ENCODE data around the gene EEPD1.
"Not testable (repeated sequence)": the region's sequence is repeated elsewhere in the genome, so short reads cannot be mapped to it uniquely, and the experiment has no call there.

Gene EEPD1

DNA sequence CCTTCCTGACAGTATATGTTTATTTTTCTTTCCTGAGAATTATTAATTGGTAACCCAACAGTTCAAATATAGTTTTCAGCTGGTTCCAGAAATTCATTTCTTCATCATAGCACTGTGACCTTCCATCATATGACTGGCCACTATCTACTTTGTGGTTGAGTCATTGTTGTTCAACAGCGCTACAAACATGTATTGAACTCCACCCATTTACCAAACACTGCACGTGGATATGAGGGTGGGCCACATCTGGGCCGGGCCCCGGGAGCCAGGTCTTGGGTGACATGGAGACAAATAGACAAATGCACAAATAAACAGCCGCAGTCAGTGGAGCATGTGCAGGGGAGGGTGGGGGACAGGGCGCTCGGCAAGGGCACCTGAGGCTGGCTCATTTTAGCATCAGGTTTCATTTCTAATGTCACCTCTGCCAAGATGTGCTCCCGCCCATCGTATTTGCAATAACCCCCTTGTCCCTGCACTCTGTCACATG lies 24.0 kb upstream of the EEPD1 start:
- DNase-seq, result no peak

DNA sequence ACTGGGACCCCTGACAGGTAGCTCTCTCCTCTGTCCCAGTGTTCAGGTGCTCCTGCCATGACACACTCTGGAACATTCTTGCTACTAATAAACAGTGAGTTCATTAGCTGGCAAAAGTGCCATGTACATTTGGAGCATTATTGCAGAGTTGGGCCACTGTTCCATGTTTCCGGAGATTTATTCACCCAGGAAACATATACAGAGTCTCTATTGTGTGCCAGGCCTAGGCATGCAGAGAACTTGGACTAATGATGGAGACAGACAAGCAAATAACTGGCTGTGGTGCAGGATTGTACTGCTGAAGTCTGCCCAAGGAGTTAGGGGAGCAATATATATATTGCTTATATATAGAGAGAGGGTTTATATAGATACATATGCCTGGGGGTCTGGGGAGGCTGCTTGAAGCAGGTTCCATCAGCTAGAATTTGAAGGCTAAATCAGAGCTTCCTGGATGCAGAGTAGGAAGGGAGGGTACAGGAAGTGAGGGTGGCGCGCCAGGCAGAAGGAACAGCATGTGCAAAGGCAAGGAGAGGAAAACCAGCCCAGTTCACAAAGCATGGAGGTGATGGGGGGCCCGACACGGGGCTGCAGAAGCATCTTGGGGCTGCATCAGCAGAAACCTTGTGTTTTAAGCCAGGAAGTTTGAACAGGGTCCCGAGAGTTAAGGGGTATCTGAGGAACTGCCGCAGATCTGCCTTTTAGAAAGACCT lies 22.7 kb upstream of the EEPD1 start:
- DNase-seq, result no peak

DNA sequence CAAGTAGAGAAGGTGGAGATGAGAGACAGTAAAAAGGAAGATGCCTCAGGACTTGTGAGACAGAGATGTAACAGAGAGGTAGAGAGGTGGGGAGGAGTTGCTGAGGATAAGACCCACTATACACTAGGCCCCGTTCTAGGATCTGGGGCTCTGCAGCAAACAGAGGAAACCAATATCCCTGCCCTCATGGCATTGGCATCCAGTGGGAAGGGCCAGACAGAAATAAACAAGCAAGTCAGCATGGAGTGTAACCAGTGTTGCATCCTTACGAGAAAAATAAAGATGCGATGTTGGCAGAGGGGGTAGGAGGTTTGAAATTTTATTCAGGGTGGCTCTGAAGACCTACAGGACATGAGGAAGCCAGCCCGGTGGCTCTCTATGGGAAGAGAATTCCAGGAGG lies 22.0 kb upstream of the EEPD1 start:
- DNase-seq, result no peak

GRCh38 chr7:36131499-36131898 lies 21.6 kb upstream of the EEPD1 start:
- DNase-seq, result no peak

DNA sequence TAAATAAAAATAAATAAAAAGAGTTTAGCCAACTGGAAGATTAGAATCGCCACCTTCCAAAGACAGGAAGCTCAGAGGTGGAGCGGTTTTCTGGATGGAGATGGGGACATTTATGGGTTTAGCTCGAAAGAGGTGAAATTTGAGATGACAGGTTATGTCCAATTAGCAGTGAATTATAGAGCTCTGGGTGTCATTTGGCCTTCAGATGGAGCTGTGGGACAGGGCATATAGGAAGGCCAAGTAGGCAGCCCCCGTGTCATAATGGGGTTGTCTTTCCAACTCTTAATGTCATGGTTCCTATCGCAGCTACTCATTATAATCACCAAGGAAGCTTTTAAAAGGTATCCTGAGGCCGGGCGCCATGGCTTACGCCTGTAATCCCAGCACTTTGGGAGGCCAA lies 21.0 kb upstream of the EEPD1 start:
- no peak for DNase-seq

DNA sequence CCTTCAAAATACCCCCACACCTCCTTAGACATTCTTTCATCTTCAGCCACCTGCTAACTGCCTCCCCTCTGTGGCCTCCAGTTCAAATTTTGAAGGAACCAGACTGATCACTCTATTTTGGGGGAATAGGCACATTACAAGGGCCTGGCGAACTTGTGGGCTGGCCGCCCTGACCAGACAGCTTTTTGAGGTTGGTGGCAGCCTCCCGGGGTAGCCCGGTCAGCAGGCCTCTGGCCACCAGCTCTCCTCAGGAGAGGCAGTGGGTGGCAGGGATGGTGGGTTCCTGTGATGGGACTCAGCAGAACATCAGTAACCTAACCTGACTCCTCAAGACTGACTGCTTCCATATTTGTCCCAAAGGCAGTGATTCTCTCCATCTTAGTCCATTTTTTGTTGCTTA lies 17.4 kb upstream of the EEPD1 start:
- DNase-seq, result no peak

- no peak for DNase-seq
Measured at GRCh38 chr7:36137258-36137657, 15.8 kb upstream of the EEPD1 start.

- no peak for DNase-seq
Measured at GRCh38 chr7:36137754-36138153, 15.3 kb upstream of the EEPD1 start.

DNA sequence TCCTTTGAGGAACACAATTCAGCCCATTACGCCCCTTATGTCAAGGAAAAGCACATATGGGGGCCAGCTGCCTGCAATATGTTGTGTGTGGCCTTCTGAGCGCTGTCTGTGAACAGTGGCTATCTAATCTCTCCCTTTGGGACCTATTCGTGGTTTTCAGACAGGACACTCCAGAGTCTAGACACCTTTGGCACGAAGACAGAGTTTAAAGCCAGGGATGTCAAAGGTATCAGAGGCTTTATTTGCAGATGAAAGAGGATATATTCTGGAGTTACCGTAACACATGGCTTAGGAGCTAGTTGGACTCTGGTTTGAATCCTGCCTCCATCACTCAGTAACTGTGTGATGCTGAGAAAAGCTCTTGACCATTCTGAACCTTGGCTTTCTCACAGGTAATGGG lies 14.8 kb upstream of the EEPD1 start:
- DNase-seq, result no peak

DNA sequence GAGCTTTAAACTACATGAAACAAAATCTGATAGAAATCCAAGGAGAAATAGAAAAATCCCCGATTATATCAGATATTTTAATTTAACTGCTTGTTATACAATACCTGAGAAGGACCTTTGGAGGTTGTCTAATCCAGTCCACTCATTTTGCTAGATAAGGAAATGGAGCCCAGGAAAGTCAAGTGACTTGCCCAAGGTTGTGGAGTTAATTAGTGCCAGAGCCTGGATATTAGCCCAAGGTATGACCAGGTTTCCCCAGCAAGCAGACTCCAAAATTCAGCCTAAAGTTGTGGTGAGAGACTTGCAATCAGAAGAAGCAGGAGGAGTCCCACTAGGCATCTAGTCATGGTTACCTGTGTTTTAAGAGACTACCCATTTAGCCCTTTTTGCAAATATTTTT lies 11.7 kb upstream of the EEPD1 start:
- no peak for DNase-seq

DNA sequence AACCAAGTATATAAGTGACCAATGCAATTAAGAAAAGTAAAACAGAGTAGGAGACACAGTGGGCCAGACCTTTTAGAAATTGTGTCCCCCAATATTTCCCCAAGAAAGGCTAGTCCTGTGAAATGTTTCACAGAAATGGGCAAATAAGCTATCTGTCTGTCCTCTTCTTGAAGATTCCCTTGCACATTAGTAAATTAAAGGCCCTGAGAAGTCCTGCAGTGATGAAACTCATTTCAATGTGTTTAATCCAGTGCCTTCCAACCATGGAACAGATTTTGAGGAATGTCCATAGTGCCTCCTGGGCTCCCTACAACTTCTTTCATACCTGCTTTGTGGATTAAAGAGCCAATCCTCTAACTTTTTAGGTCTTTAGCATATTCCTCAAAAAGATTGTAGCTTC lies 11.2 kb upstream of the EEPD1 start:
- no peak for DNase-seq

DNA sequence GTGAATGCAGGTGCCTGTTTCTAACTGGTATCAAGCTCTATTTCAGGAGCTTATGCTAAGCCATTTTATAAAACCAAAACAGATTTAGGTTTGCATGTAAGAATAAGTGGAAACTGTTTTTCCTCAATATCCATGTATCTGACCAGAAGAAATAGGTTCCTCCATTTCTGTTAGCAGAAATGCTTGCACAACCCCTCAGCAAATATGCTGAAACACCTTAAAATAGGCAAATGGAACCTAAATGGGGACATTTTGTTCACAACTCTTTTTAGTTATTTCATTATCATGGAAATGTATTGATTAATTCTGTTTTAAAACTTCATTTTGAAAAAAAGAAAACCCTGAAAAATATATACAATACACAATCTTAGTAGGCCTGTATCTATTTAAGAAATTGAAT lies 8.9 kb upstream of the EEPD1 start:
- no peak for DNase-seq

- DNase-seq, result no peak
Measured at GRCh38 chr7:36145686-36146085, 7.4 kb upstream of the EEPD1 start.

GRCh38 chr7:36147361-36147760 lies 5.7 kb upstream of the EEPD1 start:
- DNase-seq, result no peak

- DNase-seq, result no peak
Measured at GRCh38 chr7:36148422-36149065, 4.5 kb upstream of the EEPD1 start.

DNA sequence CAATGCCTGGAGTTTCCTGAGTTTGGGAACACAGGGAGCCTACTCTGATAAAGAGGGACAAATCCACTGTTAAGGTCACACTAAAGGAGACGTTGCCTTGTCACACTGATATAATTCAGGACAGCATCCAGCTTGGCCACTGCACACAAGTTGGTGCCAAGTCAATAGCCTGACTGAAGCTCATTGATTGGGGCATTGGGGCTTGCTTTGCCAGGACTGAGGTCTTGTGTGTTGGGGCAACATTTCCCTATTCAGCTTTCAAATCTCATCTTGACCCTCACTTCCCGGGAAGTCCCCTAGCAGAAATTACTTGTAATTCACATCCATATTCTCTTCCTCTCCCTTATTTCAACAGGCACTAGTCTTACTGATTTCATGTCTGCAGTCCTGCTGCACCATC lies 3.8 kb upstream of the EEPD1 start:
- DNase-seq, result not testable (repeated sequence)

DNA sequence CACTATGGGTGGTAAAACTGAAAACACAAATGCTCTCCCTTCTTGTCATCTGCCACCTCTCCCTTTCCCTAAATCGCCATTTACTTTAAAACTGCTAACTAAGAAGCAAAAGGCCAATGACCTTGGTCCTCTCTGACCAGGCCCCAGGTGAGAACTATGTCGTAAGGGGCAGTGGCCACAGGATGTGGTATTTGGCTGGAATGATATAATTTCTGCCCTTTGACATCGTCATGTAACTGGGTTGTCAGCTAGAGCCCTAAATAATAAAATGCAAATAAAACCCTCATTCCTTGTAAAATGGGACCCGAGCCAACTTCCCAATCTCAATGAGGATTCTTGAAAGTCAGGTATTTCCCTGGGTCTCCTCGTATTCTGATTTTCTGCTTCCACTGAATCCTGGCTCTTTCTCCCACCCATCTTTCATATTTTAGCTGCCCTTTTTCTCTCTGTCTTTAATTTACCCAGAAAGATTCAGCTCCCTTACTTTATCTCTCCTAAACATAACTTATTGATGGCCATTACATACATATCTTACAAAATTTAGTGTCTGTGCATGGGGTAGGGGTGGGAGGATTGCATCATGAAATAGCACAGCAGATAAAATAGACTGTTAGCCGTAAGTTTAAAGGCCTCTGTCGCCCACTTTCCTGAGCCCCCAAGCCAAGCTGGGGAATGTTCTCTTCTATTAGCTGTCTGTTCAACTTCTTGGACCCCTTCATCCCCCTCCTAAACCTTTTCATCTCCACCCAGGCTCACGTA lies 3.2 kb upstream of the EEPD1 start:
- no peak for DNase-seq

DNA sequence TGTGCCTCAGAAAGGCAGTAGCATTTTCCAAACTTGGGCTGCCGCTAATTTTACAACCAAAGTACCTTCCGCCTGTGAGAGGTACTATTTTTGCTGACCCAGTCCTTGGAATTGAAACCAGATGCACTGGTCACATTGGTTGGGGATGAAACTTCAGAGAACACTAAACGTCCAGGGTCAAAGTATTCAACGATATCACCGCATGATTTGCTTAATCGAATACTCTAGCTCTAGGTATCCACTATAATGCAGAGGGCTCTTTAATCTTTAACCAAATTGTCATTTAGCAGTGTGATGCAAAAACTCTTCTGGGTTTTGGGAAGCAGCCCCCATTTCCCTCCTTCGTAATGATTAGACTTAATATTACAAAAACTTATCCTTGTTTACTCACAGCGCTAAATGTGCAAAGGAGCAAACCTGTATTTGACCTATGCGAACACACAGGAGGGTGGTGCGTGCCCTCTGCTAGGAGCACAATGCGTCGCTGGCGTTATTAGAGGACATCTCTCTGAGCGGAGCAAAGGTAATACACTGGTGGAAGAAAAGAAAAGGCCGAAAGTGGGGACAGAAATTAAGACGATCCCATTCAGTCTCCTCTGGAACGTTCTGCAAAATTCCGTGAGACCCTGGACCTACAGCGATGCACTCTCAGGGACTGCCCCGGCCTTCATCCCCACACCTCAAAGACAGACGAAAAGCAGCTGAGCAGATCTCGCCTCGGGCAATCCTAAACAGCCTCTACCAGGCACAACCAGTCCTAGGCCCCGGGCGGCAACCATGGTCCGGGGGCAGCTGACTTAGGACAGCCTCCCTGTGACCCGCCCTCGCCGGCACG lies 916 bp upstream of the EEPD1 start:
- DNase-seq, result no peak

GRCh38 chr7:36153571-36154097 lies 580 bp downstream of the EEPD1 start:
- DNase-seq, result no peak

DNA sequence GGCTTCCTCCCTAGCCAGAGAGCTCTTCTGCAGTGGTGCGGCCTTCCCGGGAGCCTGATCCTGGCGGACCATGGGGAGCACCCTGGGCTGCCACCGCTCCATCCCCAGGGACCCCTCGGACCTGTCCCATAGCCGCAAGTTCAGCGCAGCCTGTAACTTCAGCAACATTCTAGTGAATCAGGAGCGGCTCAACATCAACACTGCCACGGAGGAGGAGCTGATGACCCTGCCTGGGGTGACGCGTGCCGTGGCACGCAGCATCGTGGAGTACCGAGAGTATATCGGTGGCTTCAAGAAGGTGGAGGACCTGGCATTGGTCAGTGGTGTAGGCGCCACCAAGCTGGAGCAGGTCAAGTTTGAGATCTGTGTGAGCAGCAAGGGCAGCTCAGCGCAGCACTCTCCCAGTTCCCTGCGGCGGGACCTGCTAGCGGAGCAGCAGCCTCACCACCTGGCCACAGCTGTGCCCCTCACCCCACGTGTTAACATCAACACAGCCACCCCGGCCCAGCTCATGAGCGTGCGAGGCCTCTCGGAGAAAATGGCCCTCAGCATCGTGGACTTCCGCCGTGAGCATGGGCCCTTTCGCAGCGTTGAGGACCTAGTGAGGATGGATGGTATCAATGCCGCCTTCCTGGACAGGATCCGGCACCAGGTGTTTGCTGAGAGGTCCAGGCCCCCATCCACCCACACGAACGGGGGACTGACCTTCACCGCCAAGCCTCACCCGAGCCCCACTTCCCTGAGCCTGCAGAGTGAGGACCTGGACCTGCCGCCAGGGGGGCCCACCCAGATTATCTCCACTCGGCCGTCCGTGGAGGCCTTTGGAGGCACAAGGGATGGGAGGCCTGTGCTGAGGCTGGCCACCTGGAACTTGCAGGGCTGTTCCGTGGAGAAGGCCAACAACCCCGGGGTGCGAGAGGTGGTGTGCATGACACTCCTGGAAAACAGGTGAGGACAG lies 1.5 kb downstream of the EEPD1 start:
- DNase-seq, result no peak

GRCh38 chr7:36155811-36156361 lies 2.8 kb downstream of the EEPD1 start:
- DNase-seq, result no peak

Measured in NCI-H1048 (cell line).